Loucy (cell line): ENCODE data around the gene MAP3K20.

Source experiments
- H2AFZ ChIP-seq: fragments of 200-600 bp; sonication (generic); 2 replicates; pipeline ENCODE4 v1.6.0; 2016; ENCODE audit warnings: antibody characterized with exemption, mild to moderate bottlenecking, low read length, moderate library complexity
- H3F3A ChIP-seq: fragments of 200-600 bp; 2 replicates; pipeline ENCODE4 v1.6.0; 2016; ENCODE audit warnings: antibody characterized with exemption, low read depth, mild to moderate bottlenecking
- H3K27me3 ChIP-seq: fragments of 200-600 bp; sonication (generic); 2 replicates; pipeline ENCODE4 v1.6.1; 2014; ENCODE audit warnings: low read length, mild to moderate bottlenecking; ENCODE audit not compliant: insufficient read depth, poor library complexity, severe bottlenecking
- H3K36me3 ChIP-seq: fragments of 200-600 bp; sonication (generic); 2 replicates; pipeline ENCODE4 v1.6.1; 2016; ENCODE audit warnings: low read length; ENCODE audit not compliant: insufficient read depth
- H3K4me1 ChIP-seq: fragments of 200-600 bp; sonication (generic); 2 replicates; pipeline ENCODE4 v1.5.1; 2014; ENCODE audit warnings: low read length, mild to moderate bottlenecking; ENCODE audit not compliant: insufficient read depth, poor library complexity, severe bottlenecking
- H3K4me2 ChIP-seq: fragments of 200-600 bp; sonication (generic); 2 replicates; pipeline ENCODE4 v1.6.0; 2014; ENCODE audit warnings: antibody characterized with exemption, low read length, low read depth, mild to moderate bottlenecking; ENCODE audit not compliant: poor library complexity, severe bottlenecking
- H3K4me3 ChIP-seq: fragments of 200-600 bp; sonication (generic); 2 replicates; pipeline ENCODE4 v1.5.1; 2014; ENCODE audit warnings: low read length, mild to moderate bottlenecking, mixed read lengths; ENCODE audit not compliant: poor library complexity, severe bottlenecking
- H3K79me2 ChIP-seq: fragments of 200-600 bp; sonication (generic); 2 replicates; pipeline ENCODE4 v1.6.1; 2014; ENCODE audit warnings: low read length; ENCODE audit not compliant: insufficient read depth
- H3K9ac ChIP-seq: fragments of 200-600 bp; sonication (generic); 2 replicates; pipeline ENCODE4 v1.6.0; 2014; ENCODE audit warnings: mild to moderate bottlenecking, low read depth, low read length, moderate library complexity; ENCODE audit not compliant: poor library complexity, severe bottlenecking
- H3K9me2 ChIP-seq: fragments of 200-600 bp; sonication (generic); replicated peaks from 2 replicates; pipeline ENCODE4 v1.6.1; 2016; ENCODE audit warnings: low read depth, low read length, mixed read lengths
- H3K9me3 ChIP-seq: fragments of 200-600 bp; sonication (generic); 2 replicates; pipeline ENCODE4 v1.6.1; 2014; ENCODE audit warnings: mild to moderate bottlenecking, antibody characterized with exemption, low read length, low read depth; ENCODE audit not compliant: insufficient read depth
- H4K20me1 ChIP-seq: fragments of 200-600 bp; sonication (generic); 2 replicates; pipeline ENCODE4 v1.6.0; 2014; ENCODE audit warnings: antibody characterized with exemption, low read length, mild to moderate bottlenecking; ENCODE audit not compliant: insufficient read depth, poor library complexity, severe bottlenecking
- CTCF ChIP-seq: fragments of 200-600 bp; sonication (generic); conservative IDR thresholded peaks from 2 replicates; pipeline ENCODE4 v1.5.1; 2014; ENCODE audit warnings: mild to moderate bottlenecking, antibody characterized with exemption, low read length
- EZH2phosphoT487 ChIP-seq: fragments of 200-600 bp; IDR thresholded peaks from 2 replicates; pipeline ENCODE4 v1.6.1; 2018; ENCODE audit warnings: antibody characterized with exemption, mild to moderate bottlenecking, moderate library complexity, borderline replicate concordance

MAP3K20 gene

GRCh38 chr2:173079141-173079540 is 3.5 kb downstream of the MAP3K20 start:
- Histone ChIP-seq H3F3A (no peaks in the 10 kb centered on the region), H3K9me3 (no peaks in the 10 kb centered on the region), H3K9me2 (no peaks in the 10 kb centered on the region), H3K79me2 (no peaks in the 10 kb centered on the region), H3K36me3 (no peaks in the 10 kb centered on the region), H3K4me3 (no peak overlapping the region), H3K9ac (no peak overlapping the region), H2AFZ (no peak overlapping the region), H3K4me2 (no peak overlapping the region), H3K4me1 (no peaks in the 10 kb centered on the region), H4K20me1 (no peaks in the 10 kb centered on the region), H3K27me3 (no peaks in the 10 kb centered on the region)
- TF ChIP-seq EZH2phosphoT487 (no peak), CTCF (no peak)

GRCh38 chr2:173079973-173080860 is 4.6 kb downstream of the MAP3K20 start:
- no peaks in the 10 kb centered on the region for H3K9me2 ChIP-seq
- TF ChIP-seq CTCF (no peak), EZH2phosphoT487 (no peak)
- H3K9me3 ChIP-seq, result no peaks in the 10 kb centered on the region
- H3K4me1 ChIP-seq, result no peaks in the 10 kb centered on the region
- H3K4me2 ChIP-seq, result no peak overlapping the region
- no peaks in the 10 kb centered on the region for H3K27me3 ChIP-seq
- no peaks in the 10 kb centered on the region for H4K20me1 ChIP-seq
- H3K36me3 ChIP-seq, result no peaks in the 10 kb centered on the region
- H3K79me2 ChIP-seq, result no peaks in the 10 kb centered on the region
- H3K4me3 ChIP-seq, result no peak overlapping the region
- H3K9ac ChIP-seq, result no peak overlapping the region
- no peak overlapping the region for H2AFZ ChIP-seq
- no peaks in the 10 kb centered on the region for H3F3A ChIP-seq

GRCh38 chr2:173086518-173087213 is 11.0 kb downstream of the MAP3K20 start:
- H3K4me2 ChIP-seq, result no peak overlapping the region
- no peaks in the 10 kb centered on the region for H3K79me2 ChIP-seq
- H3K36me3 ChIP-seq, result no peaks in the 10 kb centered on the region

More at GRCh38 chr2:173086518-173087213, 11.0 kb downstream of the MAP3K20 start:
- H3K4me3 ChIP-seq, result no peak overlapping the region
- H3K9me3 ChIP-seq, result no peaks in the 10 kb centered on the region
- no peaks in the 10 kb centered on the region for H3F3A ChIP-seq
- TF ChIP-seq CTCF (no peak), EZH2phosphoT487 (no peak)
- no peak overlapping the region for H3K9ac ChIP-seq
- no peak overlapping the region for H2AFZ ChIP-seq
- no peaks in the 10 kb centered on the region for H4K20me1 ChIP-seq
- H3K4me1 ChIP-seq, result no peaks in the 10 kb centered on the region
- H3K9me2 ChIP-seq, result no peaks in the 10 kb centered on the region
- H3K27me3 ChIP-seq, result no peaks in the 10 kb centered on the region
